ENCODE measurements around the gene ARHGEF9.

- TF ChIP-seq CTCF (IDR thresholded peaks at IDR 0.05): no peak
- no peak for TF ChIP-seq POLR2A (IDR thresholded peaks at IDR 0.05)
Measured at GRCh38 chrX:63782515-63782914, 2.5 kb downstream of the ARHGEF9 start.
